K562 (cell line): ENCODE results near the gene PTGES3L. TPM values are rescaled to one million over a fixed set of nuclear protein-coding genes. Genes with fewer than 3 reads are reported as not detected.

Experiments used
- CBX2 ChIP-seq: fragments of 200-600 bp; sonication (generic); IDR thresholded peaks from one replicate; pipeline ENCODE4 v1.6.1; 2012; ENCODE audit warnings: mild to moderate bottlenecking, low read length, inconsistent platforms; ENCODE audit not compliant: insufficient read depth, poor library complexity, severe bottlenecking
- CLOCK ChIP-seq: fragments of 250-450 bp; sonication (Bioruptor Pico); IDR thresholded peaks from 2 replicates; pipeline ENCODE4 v1.4.0; 2020; ENCODE audit warnings: mild to moderate bottlenecking, moderate library complexity, borderline replicate concordance
- EP300 ChIP-seq: IDR thresholded peaks from 2 replicates; pipeline ENCODE4 v1.6.1; 2012; ENCODE audit warnings: low read length, improper control_type of control experiment
- ERF ChIP-seq: fragments of 450-650 bp; formaldehyde crosslinking; IDR thresholded peaks from 2 replicates; pipeline ENCODE4 v1.4.0; 2020; ENCODE audit warnings: mild to moderate bottlenecking, mixed read lengths
- KAT8 ChIP-seq: fragments of 450-650 bp; IDR thresholded peaks from 2 replicates; pipeline ENCODE4 v1.6.1; 2016; ENCODE audit warnings: low read depth, mild to moderate bottlenecking
- KDM2B ChIP-seq: fragments of 250-450 bp; sonication (Bioruptor Pico); IDR thresholded peaks from 2 replicates; pipeline ENCODE4 v1.8.0; 2021; ENCODE audit warnings: mild to moderate bottlenecking, moderate library complexity
- MED1 ChIP-seq: sonication (generic); formaldehyde crosslinking; IDR thresholded peaks from 2 replicates; pipeline ENCODE4 v1.8.1; 2023; ENCODE audit warnings: missing genetic modification reagents, borderline replicate concordance
- MEF2A ChIP-seq: IDR thresholded peaks from 2 replicates; pipeline ENCODE4 v1.6.1; 2011; ENCODE audit warnings: low read depth, mild to moderate bottlenecking, low read length, moderate library complexity; ENCODE audit not compliant: control insufficient read depth
- MTA2 ChIP-seq: fragments of 450-650 bp; IDR thresholded peaks from 2 replicates; pipeline ENCODE4 v1.6.1; 2016; ENCODE audit warnings: low read depth
- POLR2AphosphoS2 ChIP-seq: IDR thresholded peaks from 2 replicates; pipeline ENCODE4 v1.6.1; 2012; ENCODE audit warnings: low read length, improper control_type of control experiment
- POLR3G ChIP-seq: IDR thresholded peaks from 2 replicates; pipeline ENCODE4 v1.6.1; 2011; ENCODE audit not compliant: insufficient read length, insufficient replicate concordance; ENCODE audit errors: extremely low read depth
- PRMT5 ChIP-seq: sonication (generic); formaldehyde crosslinking; IDR thresholded peaks from 2 replicates; pipeline ENCODE4 v1.5.0; 2020; ENCODE audit warnings: missing genetic modification reagents
- SMARCE1 ChIP-seq: fragments of 450-650 bp; IDR thresholded peaks from 2 replicates; pipeline ENCODE4 v1.7.1; 2016; ENCODE audit warnings: mild to moderate bottlenecking
- SNIP1 ChIP-seq: fragments of 450-650 bp; IDR thresholded peaks from 2 replicates; pipeline ENCODE4 v1.7.1; 2017; ENCODE audit warnings: low read depth, mild to moderate bottlenecking
- SREBF2 ChIP-seq: sonication (generic); formaldehyde crosslinking; IDR thresholded peaks from 2 replicates; pipeline ENCODE4 v1.4.0; 2020; ENCODE audit warnings: mild to moderate bottlenecking, missing genetic modification reagents
- TARDBP ChIP-seq: fragments of 450-650 bp; IDR thresholded peaks from 2 replicates; pipeline ENCODE4 v1.6.1; 2016
- TBL1XR1 ChIP-seq, 2 experiments: IDR thresholded peaks; 2 replicates each; pipeline ENCODE4 v1.6.1; 2012; ENCODE audit warnings: improper control_type of control experiment in 2 of 2, low read length in 2 of 2, mild to moderate bottlenecking in 1 of 2
- TEAD4 ChIP-seq, 2 experiments: sonication (generic) in 1 of 2; formaldehyde crosslinking in 1 of 2; IDR thresholded peaks; 2 replicates each; pipeline versions ENCODE4 v1.6.1 to v1.8.0; 2012 to 2022; ENCODE audit warnings: borderline replicate concordance in 1 of 2, inconsistent platforms in 1 of 2, low read length in 1 of 2, mild to moderate bottlenecking in 1 of 2, missing genetic modification reagents in 1 of 2
- TRIM24 ChIP-seq, 2 experiments: fragments of 450-650 bp; IDR thresholded peaks; 2 replicates each; pipeline ENCODE4 v1.6.1; 2016
- ZKSCAN8 ChIP-seq: fragments of 200-800 bp; sonication (Bioruptor generic); IDR thresholded peaks from 2 replicates; pipeline ENCODE4 v1.6.1; 2016; ENCODE audit warnings: missing genetic modification characterization, missing compliant biosample characterization
- ZNF184 ChIP-seq: sonication (generic); formaldehyde crosslinking; IDR thresholded peaks from 2 replicates; pipeline ENCODE4 v1.5.0; 2020; ENCODE audit warnings: missing genetic modification reagents
- ZNF217 ChIP-seq: sonication (generic); formaldehyde crosslinking; IDR thresholded peaks from 2 replicates; pipeline ENCODE4 v1.8.0; 2022; ENCODE audit warnings: mild to moderate bottlenecking, missing genetic modification reagents
- ZNF3 ChIP-seq: fragments of 250-450 bp; sonication (Bioruptor Pico); IDR thresholded peaks from 2 replicates; pipeline ENCODE4 v1.5.0; 2021; ENCODE audit warnings: mild to moderate bottlenecking, moderate library complexity
- ZNF316 ChIP-seq: fragments of 450-650 bp; IDR thresholded peaks from 2 replicates; pipeline ENCODE4 v1.6.1; 2016
- ZNF512 ChIP-seq: IDR thresholded peaks from 2 replicates; pipeline ENCODE4 v1.6.1; 2016; ENCODE audit warnings: missing genetic modification characterization, missing compliant biosample characterization
- ZNF644 ChIP-seq: fragments of 200-800 bp; sonication (Bioruptor generic); IDR thresholded peaks from 2 replicates; pipeline ENCODE4 v1.6.1; 2016; ENCODE audit warnings: low read depth, missing genetic modification characterization, missing compliant biosample characterization
- polyA plus RNA-seq, 8 experiments: library from polyadenylated mRNA; depleted of rRNA in 4 of 8; stranded (reverse) in 5 of 8; unstranded in 3 of 8; fragments of >200 nt; fragmentation: Nextera tagmentation in 2 of 8; fragmentation: Illumina TruSeq in 1 of 8; extraction: Ambion mirVana in 2 of 8; extraction: Trizol in 1 of 8; gene quantifications; 2 replicates each; pipeline versions ENCODE4 v1.2.1 to v1.2.3, GENCODE V29; 2011 to 2014; ENCODE audit warnings: inconsistent platforms in 1 of 8, missing spikeins in 1 of 8
- total RNA-seq, 7 experiments: library from RNA; depleted of rRNA in 6 of 7; stranded (reverse); fragments of >200 nt in 6 of 7; fragmentation: Illumina TruSeq in 2 of 7; extraction: Trizol in 2 of 7; gene quantifications; 2 replicates each; pipeline versions ENCODE4 v1.2.1 to v1.2.3, GENCODE V29; 2011 to 2021; ENCODE audit warnings: low replicate concordance in 1 of 7

PTGES3L gene
- total and polyA plus RNA-seq, 9 of the 15 experiments (the other 6 are each of a cell fraction or from before 2014, with no cell fraction given) = 6.0 to 16.0 (median 9.6) TPM

- TF ChIP-seq ZNF512 (tag) (no peak), ZNF184 (CRISPR knock-in tag) (no peak), MED1 (no peak), SNIP1 (no peak), CLOCK (CRISPR knock-in tag) (no peak), POLR2AphosphoS2 (no peak; the same call in 1 of the 2 replicates), MTA2 (peak; percentile 49; the same call in 1 of the 2 replicates), TARDBP (peak; percentile 76; the same call in 1 of the 2 replicates), ZNF316 (peak; percentile 29; the same call in 1 of the 2 replicates), SREBF2 (CRISPR knock-in tag) (peak; percentile 77; the same call in 1 of the 2 replicates), EP300 (peak; percentile 77), ZNF3 (CRISPR knock-in tag) (no peak), POLR3G (no peak), ZNF644 (tag) (peak; percentile 21; the same call in 1 of the 2 replicates), PRMT5 (CRISPR knock-in tag) (no peak), ZKSCAN8 (CRISPR knock-in tag) (peak; percentile 60; the same call in 1 of the 2 replicates), TBL1XR1 (IDR thresholded peaks at IDR 0.05; ENCODE audit: low read length in 2 of 2) (peak in 1 of 2 experiments; percentile 86; a peak in 2 of 4 replicates), ZNF217 (CRISPR knock-in tag) (no peak), TRIM24 (IDR thresholded peaks at IDR 0.05) (peak in 1 of 2 experiments; percentile 68; a peak in 2 of 4 replicates), MEF2A (no peak), TEAD4 (IDR thresholded peaks at IDR 0.05; ENCODE audit: low read length) (peak; percentile 29; the same call in 1 of the 2 replicates), TEAD4 (CRISPR knock-in tag; IDR thresholded peaks at IDR 0.05; ENCODE audit: borderline replicate concordance) (no peak), KDM2B (CRISPR knock-in tag) (no peak), ERF (CRISPR knock-in tag) (no peak), SMARCE1 (peak; percentile 93), KAT8 (no peak), CBX2 (no peak)
Measured at GRCh38 chr17:43020789-43021740, 41.2 kb upstream of the PTGES3L start (continued).
